GM21717 (cell line): ENCODE measurements around the gene PFDN2.
A peak's percentile ranks its signal among the peaks of the same experiment; 100 is the strongest.

ENCODE experiments used
- ATAC-seq: cut with Tn5 transposase; IDR thresholded peaks from one replicate; pipeline ENCODE4 v1.9.1; 2021; ENCODE audit warnings: mild to moderate bottlenecking, moderate library complexity; ENCODE audit not compliant: unreplicated experiment

The PFDN2 gene

GRCh38 chr1:161106431-161106830, 11.4 kb downstream of the PFDN2 start:
- no peak for ATAC-seq

GRCh38 chr1:161100556-161100955, 17.3 kb downstream of the PFDN2 start:
- no peak for ATAC-seq

- no peak for ATAC-seq
These were observed 18.6 kb downstream of the PFDN2 start for GRCh38 chr1:161099090-161099802.

GRCh38 chr1:161098210-161099068, 19.4 kb downstream of the PFDN2 start, which contains the start of gene KLHDC9:
Gene KLHDC9, plus strand, starts transcription at chr1:161098361. Its CDS starts 175 bp downstream, at chr1:161098536.
- ATAC-seq: peak; percentile 51

- ATAC-seq: no peak
These were observed 21.3 kb downstream of the PFDN2 start for GRCh38 chr1:161096530-161096929.

GRCh38 chr1:161096015-161096414, 21.8 kb downstream of the PFDN2 start:
- no peak for ATAC-seq

GRCh38 chr1:161095230-161095629, 22.6 kb downstream of the PFDN2 start:
- ATAC-seq: no peak

GRCh38 chr1:161094481-161094880, 23.4 kb downstream of the PFDN2 start:
- ATAC-seq: no peak

GRCh38 chr1:161092621-161093028, 25.2 kb downstream of the PFDN2 start:
- ATAC-seq: no peak

- ATAC-seq: no peak
These were observed 25.9 kb downstream of the PFDN2 start for GRCh38 chr1:161091796-161092507.

GRCh38 chr1:161091093-161091492, 26.7 kb downstream of the PFDN2 start:
- ATAC-seq: no peak

GRCh38 chr1:161090617-161091016, 27.2 kb downstream of the PFDN2 start:
- ATAC-seq: no peak

GRCh38 chr1:161089938-161090337, 27.9 kb downstream of the PFDN2 start:
- no peak for ATAC-seq

GRCh38 chr1:161089251-161089924, 28.4 kb downstream of the PFDN2 start, which contains the start of gene NECTIN4:
Gene NECTIN4, minus strand, starts transcription at chr1:161089558. Its CDS starts 262 bp downstream, at chr1:161089296.
- ATAC-seq: no peak

GRCh38 chr1:161088587-161089110, 29.2 kb downstream of the PFDN2 start:
- no peak for ATAC-seq

GRCh38 chr1:161086457-161086856, 31.4 kb downstream of the PFDN2 start:
- no peak for ATAC-seq

GRCh38 chr1:161085165-161085564, 32.7 kb downstream of the PFDN2 start:
- no peak for ATAC-seq

GRCh38 chr1:161084597-161084988, 33.2 kb downstream of the PFDN2 start:
- ATAC-seq: no peak

GRCh38 chr1:161083748-161084596, 33.9 kb downstream of the PFDN2 start:
- ATAC-seq: no peak
